ENCODE results near the gene FHIT. TPM values are rescaled to one million over a fixed set of nuclear protein-coding genes. Genes with fewer than 3 reads are reported as not detected.

The FHIT gene
- total RNA-seq, 2 experiments from 2014 or later = 86.0 to 90.6 TPM

DNA sequence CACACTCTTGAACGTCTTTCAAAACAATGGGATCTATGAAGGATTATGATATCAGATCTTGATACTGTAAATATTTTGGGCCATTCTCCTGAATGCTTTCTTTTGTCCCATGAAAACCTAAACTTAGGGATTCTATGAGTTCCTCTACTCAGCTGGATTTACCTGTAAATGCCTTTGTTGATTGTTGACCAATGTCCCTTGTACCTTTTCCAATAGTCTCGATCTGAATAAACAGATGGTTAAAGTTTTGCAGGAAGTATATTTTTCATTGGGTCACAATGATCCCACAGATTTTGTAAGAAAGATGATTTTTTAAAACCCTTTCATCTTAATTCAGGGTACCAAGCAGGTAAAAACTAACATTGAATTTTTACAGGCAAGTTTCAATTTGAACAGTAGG, 634.1 kb downstream of the FHIT start:
- no peaks in the 10 kb centered on the region for H3K36me3 Mint-ChIP-seq (ENCODE audit: low read depth)
- no peaks in the 10 kb centered on the region for H3K4me1 ChIP-seq (ENCODE audit: insufficient read depth, low read length)
- no peak overlapping the region for H3K27ac Mint-ChIP-seq
- no peaks in the 10 kb centered on the region for H3K4me1 Mint-ChIP-seq (ENCODE audit: low read depth)
- POLR2A ChIA-PET = no interaction called here
- H3K27me3 ChIP-seq (ENCODE audit: control insufficient read depth in 1 of 2, insufficient read depth in 2 of 2, low read length in 2 of 2) = no peaks in the 10 kb centered on the region
- peaks cover 4% of the 10 kb centered on the region for H3K9me3 Mint-ChIP-seq
- H3K36me3 ChIP-seq (ENCODE audit: insufficient read depth, low read length) = no peaks in the 10 kb centered on the region
- DNase-seq (no peak), ATAC-seq (ENCODE audit: poor library complexity) (no peak)
- TF ChIP-seq, protein P1, sequence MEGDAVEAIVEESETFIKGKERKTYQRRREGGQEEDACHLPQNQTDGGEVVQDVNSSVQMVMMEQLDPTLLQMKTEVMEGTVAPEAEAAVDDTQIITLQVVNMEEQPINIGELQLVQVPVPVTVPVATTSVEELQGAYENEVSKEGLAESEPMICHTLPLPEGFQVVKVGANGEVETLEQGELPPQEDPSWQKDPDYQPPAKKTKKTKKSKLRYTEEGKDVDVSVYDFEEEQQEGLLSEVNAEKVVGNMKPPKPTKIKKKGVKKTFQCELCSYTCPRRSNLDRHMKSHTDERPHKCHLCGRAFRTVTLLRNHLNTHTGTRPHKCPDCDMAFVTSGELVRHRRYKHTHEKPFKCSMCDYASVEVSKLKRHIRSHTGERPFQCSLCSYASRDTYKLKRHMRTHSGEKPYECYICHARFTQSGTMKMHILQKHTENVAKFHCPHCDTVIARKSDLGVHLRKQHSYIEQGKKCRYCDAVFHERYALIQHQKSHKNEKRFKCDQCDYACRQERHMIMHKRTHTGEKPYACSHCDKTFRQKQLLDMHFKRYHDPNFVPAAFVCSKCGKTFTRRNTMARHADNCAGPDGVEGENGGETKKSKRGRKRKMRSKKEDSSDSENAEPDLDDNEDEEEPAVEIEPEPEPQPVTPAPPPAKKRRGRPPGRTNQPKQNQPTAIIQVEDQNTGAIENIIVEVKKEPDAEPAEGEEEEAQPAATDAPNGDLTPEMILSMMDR (IDR thresholded peaks at IDR 0.05) = no peak
- CTCF ChIA-PET = no interaction called here
- no peaks in the 10 kb centered on the region for H3K27me3 Mint-ChIP-seq
- no peaks in the 10 kb centered on the region for H3K9me3 ChIP-seq (ENCODE audit: control insufficient read depth in 1 of 2, insufficient read depth in 1 of 2, low read length in 2 of 2)
- no peak overlapping the region for H3K4me3 Mint-ChIP-seq
- intact Hi-C loops (cut with DNase I, micrococcal nuclease) = no loop called here
- no peak overlapping the region for H3K27ac ChIP-seq (ENCODE audit: low read depth in 1 of 2, low read length in 2 of 2)
- no peak overlapping the region for H3K4me3 ChIP-seq (ENCODE audit: low read length)

- CTCF ChIA-PET = no interaction called here
- no peak for ATAC-seq (ENCODE audit: poor library complexity)
Measured at GRCh38 chr3:60613769-60614303, 637.4 kb downstream of the FHIT start.

GRCh38 chr3:60610441-60611112, 640.7 kb downstream of the FHIT start:
- ATAC-seq (ENCODE audit: poor library complexity) (no peak), DNase-seq (no peak)
- Histone ChIP-seq H3K4me3 (ENCODE audit: low read length) (no peak overlapping the region), H3K9me3 (ENCODE audit: control insufficient read depth in 1 of 2, insufficient read depth in 1 of 2, low read length in 2 of 2) (no peaks in the 10 kb centered on the region), H3K4me1 (ENCODE audit: insufficient read depth, low read length) (no peaks in the 10 kb centered on the region), H3K27ac (ENCODE audit: low read depth in 1 of 2, low read length in 2 of 2) (no peak overlapping the region), H3K27me3 (ENCODE audit: control insufficient read depth in 1 of 2, insufficient read depth in 2 of 2, low read length in 2 of 2) (no peaks in the 10 kb centered on the region), H3K36me3 (ENCODE audit: insufficient read depth, low read length) (no peaks in the 10 kb centered on the region)
- TF ChIP-seq, protein P1 (IDR thresholded peaks at IDR 0.05) = no peak
- no peaks in the 10 kb centered on the region for H3K36me3 Mint-ChIP-seq (ENCODE audit: low read depth)
- no peaks in the 10 kb centered on the region for H3K9me3 Mint-ChIP-seq
- POLR2A ChIA-PET = no interaction called here
- CTCF ChIA-PET = no interaction called here
- no peak overlapping the region for H3K4me3 Mint-ChIP-seq
- no peaks in the 10 kb centered on the region for H3K4me1 Mint-ChIP-seq (ENCODE audit: low read depth)
- no peak overlapping the region for H3K27ac Mint-ChIP-seq
- H3K27me3 Mint-ChIP-seq = no peaks in the 10 kb centered on the region
- intact Hi-C loops (cut with DNase I, micrococcal nuclease) = no loop called here

More at GRCh38 chr3:60613769-60614303, 637.4 kb downstream of the FHIT start:
- TF ChIP-seq, protein P1 (IDR thresholded peaks at IDR 0.05) = no peak
- POLR2A ChIA-PET = no interaction called here
- Mint-ChIP-seq H3K9me3 (no peaks in the 10 kb centered on the region), H3K4me1 (ENCODE audit: low read depth) (no peaks in the 10 kb centered on the region), H3K36me3 (ENCODE audit: low read depth) (no peaks in the 10 kb centered on the region), H3K27me3 (no peaks in the 10 kb centered on the region), H3K4me3 (no peak overlapping the region), H3K27ac (no peak overlapping the region)
- intact Hi-C loops (cut with DNase I, micrococcal nuclease) = no loop called here
- DNase-seq = no peak
- no peaks in the 10 kb centered on the region for H3K27me3 ChIP-seq (ENCODE audit: control insufficient read depth in 1 of 2, insufficient read depth in 2 of 2, low read length in 2 of 2)
- H3K4me3 ChIP-seq (ENCODE audit: low read length) = no peak overlapping the region
- no peaks in the 10 kb centered on the region for H3K36me3 ChIP-seq (ENCODE audit: insufficient read depth, low read length)
- no peak overlapping the region for H3K27ac ChIP-seq (ENCODE audit: low read depth in 1 of 2, low read length in 2 of 2)
- no peaks in the 10 kb centered on the region for H3K4me1 ChIP-seq (ENCODE audit: insufficient read depth, low read length)
- H3K9me3 ChIP-seq (ENCODE audit: control insufficient read depth in 1 of 2, insufficient read depth in 1 of 2, low read length in 2 of 2) = no peaks in the 10 kb centered on the region

Data from CD4-positive, alpha-beta T cell (primary cell).